WERI-Rb-1 (cell line): Measurements from ENCODE around the gene FARS2.

Source experiments
- DNase-seq: peaks from one replicate; pipeline ENCODE4 v3.0.0-alpha.2; 2020
- H3K27ac ChIP-seq: fragments of 250-450 bp; sonication (Bioruptor Pico); 2 replicates; pipeline ENCODE4 v1.5.1; 2020; ENCODE audit warnings: mild to moderate bottlenecking, moderate library complexity
- H3K27me3 ChIP-seq: fragments of 250-450 bp; sonication (Bioruptor Pico); 2 replicates; pipeline ENCODE4 v1.5.1; 2021; ENCODE audit warnings: mild to moderate bottlenecking, low read depth, moderate library complexity; ENCODE audit not compliant: insufficient read depth, severe bottlenecking
- H3K36me3 ChIP-seq: fragments of 250-450 bp; sonication (Bioruptor Pico); 2 replicates; pipeline ENCODE4 v1.5.1; 2020; ENCODE audit warnings: mild to moderate bottlenecking, moderate library complexity
- H3K4me3 ChIP-seq: 2 replicates; pipeline ENCODE4 v1.5.1; 2011; ENCODE audit warnings: low read depth, mild to moderate bottlenecking, control low read depth, low read length
- H3K9me3 ChIP-seq: fragments of 250-450 bp; sonication (Bioruptor Pico); 2 replicates; pipeline ENCODE4 v1.5.1; 2021; ENCODE audit warnings: mild to moderate bottlenecking, moderate library complexity; ENCODE audit not compliant: severe bottlenecking
- TF ChIP-seq, protein P1 (sequence below): IDR thresholded peaks from 2 replicates; pipeline ENCODE4 v1.5.1; 2011; ENCODE audit warnings: low read depth, mild to moderate bottlenecking, control low read depth, inconsistent platforms, low read length

Gene FARS2

DNA sequence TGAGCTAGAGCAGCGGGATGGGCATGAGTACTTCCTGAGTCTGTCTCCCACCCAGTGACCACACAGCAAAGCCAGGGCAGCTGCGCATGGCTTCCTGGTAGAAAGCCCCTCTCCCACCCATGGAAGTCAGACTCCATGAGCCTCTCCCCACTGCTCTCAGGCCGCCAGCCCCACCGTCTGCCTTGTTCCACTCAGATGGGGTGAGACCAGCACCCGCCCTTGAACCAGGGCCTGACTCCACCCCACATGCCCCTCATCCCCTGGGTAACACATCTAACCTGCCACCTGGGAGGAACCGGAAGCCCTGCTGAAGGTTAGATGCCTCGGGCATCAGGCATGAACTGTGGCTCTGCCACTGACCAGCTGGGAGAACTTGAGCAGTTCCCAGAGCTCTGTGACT, 517.6 kb downstream of the FARS2 start:
- H3K9me3 ChIP-seq: peaks cover 5% of the 10 kb centered on the region
- no peak overlapping the region for H3K4me3 ChIP-seq
- no peak overlapping the region for H3K27ac ChIP-seq
- H3K36me3 ChIP-seq: peaks cover 3% of the 10 kb centered on the region; the same call in 1 of the 2 replicates
- H3K27me3 ChIP-seq: no peaks in the 10 kb centered on the region
- DNase-seq: no peak
- TF ChIP-seq, protein P1, sequence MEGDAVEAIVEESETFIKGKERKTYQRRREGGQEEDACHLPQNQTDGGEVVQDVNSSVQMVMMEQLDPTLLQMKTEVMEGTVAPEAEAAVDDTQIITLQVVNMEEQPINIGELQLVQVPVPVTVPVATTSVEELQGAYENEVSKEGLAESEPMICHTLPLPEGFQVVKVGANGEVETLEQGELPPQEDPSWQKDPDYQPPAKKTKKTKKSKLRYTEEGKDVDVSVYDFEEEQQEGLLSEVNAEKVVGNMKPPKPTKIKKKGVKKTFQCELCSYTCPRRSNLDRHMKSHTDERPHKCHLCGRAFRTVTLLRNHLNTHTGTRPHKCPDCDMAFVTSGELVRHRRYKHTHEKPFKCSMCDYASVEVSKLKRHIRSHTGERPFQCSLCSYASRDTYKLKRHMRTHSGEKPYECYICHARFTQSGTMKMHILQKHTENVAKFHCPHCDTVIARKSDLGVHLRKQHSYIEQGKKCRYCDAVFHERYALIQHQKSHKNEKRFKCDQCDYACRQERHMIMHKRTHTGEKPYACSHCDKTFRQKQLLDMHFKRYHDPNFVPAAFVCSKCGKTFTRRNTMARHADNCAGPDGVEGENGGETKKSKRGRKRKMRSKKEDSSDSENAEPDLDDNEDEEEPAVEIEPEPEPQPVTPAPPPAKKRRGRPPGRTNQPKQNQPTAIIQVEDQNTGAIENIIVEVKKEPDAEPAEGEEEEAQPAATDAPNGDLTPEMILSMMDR: no peak

DNA sequence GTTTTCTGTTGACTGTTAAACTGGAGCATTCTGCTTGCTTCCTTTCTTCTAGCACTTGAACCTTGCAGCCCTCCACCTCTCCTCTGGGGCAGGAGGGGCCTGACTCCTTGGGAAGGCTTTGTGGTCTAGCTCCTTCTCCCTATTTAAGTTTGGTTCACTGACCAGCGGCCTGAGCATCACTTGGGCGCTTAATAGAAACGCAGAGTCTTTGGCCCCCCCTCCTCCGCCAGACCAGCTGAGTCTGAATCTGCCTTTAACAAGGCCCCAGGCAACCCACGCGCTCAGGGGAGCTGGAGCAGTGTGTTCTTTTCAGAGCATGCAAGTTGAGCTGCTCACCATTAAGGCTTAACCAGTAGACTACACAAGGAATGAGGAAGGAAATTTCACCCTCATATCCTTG, 519.7 kb downstream of the FARS2 start:
- Histone ChIP-seq H3K27me3 (no peaks in the 10 kb centered on the region), H3K36me3 (no peaks in the 10 kb centered on the region), H3K4me3 (no peak overlapping the region), H3K27ac (no peak overlapping the region), H3K9me3 (no peaks in the 10 kb centered on the region)
- TF ChIP-seq, protein P1: no peak
- DNase-seq: no peak

DNA sequence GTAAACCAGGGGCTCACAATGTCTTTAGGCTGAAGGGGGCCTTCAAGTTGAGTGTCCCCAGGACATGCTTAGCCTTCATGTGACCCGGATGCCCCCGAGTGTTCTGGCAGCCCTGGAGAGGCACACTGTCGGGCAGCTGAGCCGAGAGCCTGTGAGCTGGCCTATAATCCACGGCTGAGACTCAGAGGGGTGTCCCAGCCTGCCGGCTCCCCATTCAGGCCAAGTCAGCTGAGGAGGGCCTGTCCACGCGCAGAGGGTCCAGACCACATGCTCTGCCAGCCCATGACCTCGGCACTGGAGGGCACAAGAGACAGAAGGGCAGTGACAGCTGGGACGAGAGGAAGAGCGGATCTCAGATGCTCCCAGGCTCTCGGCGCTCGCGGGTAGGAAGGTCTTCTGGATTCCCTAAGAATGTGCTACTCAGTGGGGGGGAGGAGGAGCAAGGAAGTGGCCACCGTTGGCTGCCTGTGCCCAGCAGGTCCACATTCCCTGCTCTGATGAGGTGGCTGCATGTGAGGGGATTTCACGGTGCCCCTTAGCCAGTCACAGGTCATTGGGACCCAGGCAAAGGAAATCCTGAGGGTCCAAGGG, 520.7 kb downstream of the FARS2 start:
- H3K27me3 ChIP-seq: no peaks in the 10 kb centered on the region
- peak overlapping the region; percentile 42 for H3K27ac ChIP-seq
- DNase-seq: peak; percentile 69
- H3K36me3 ChIP-seq: no peaks in the 10 kb centered on the region
- no peaks in the 10 kb centered on the region for H3K9me3 ChIP-seq
- no peak overlapping the region for H3K4me3 ChIP-seq
- TF ChIP-seq, protein P1: no peak

DNA sequence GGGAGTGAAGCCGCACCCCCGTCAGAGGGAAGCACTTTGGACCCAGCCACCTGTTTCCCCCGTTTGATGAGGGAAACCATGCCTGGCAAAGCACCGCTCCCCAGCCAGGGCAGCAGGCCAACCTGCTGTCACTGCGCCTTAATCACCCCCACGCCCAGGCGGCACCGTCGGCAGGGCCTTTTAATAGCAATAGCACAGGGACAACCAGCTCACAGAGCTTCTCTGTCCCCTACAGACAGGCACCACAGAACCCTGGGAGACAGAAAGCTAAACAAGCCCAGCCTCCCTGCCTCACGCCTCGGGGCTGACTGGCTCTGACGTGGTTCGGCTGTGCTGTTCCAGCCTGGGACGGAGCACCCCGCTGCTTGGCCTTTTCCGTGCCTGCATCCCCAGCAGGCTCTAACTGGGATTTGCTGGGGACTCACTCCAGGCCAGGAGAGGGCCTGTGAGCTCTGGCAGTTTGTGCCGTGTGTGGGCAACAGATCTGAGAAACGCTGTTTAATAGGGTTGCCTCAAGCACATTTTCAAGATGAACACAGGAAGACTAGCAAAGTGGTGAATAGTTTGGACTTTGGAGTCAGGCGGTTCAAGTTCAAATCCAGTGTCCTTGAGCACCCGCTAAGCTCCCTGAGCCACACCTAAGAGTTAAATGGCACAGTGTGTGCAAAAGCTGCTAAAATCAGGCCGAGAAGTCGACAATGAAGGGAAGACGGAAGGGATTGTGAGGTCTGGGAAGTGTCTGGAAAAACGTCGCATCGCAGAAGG, 521.7 kb downstream of the FARS2 start:
- TF ChIP-seq, protein P1: 0 out of 2 replicates have a peak, but pooled peaks have one; percentile 10
- DNase-seq: peak; percentile 78
- no peaks in the 10 kb centered on the region for H3K9me3 ChIP-seq
- H3K36me3 ChIP-seq: no peaks in the 10 kb centered on the region
- no peak overlapping the region for H3K4me3 ChIP-seq
- H3K27me3 ChIP-seq: no peaks in the 10 kb centered on the region
- H3K27ac ChIP-seq: peak overlapping the region; percentile 42

DNA sequence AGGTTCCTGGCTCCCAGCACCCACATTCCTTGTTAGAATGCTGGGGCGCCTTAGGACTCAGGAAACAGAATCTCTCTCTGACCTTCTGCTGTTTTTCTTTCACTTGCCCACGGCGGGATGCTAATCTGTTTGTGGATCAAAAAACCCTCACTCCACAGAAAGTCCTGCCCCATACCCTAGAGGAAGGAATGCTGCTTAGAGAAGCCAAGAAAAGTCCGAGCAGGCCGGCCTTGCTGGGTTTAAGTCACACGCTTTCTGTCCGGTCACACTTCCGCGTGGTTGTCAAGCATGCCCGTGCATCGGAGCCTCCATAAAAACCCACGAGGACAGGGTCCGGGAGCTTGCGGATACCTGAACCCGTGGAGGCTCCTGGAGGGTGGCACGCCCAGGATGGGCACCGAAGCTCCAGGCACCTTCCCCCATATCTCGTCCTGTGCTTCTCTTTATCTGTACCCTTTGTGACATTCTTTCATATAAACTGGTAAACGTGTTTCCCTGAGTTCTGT, 522.3 kb downstream of the FARS2 start:
- DNase-seq: no peak
- H3K27me3 ChIP-seq: no peaks in the 10 kb centered on the region
- no peaks in the 10 kb centered on the region for H3K36me3 ChIP-seq
- TF ChIP-seq, protein P1: no peak
- peak overlapping the region; percentile 42; the same call in 1 of the 2 replicates for H3K27ac ChIP-seq
- H3K9me3 ChIP-seq: no peaks in the 10 kb centered on the region
- H3K4me3 ChIP-seq: no peak overlapping the region
